HEK293 (cell line): ENCODE data around the gene SLAMF9.

Experiments
- PRDM6 ChIP-seq: fragments of 450-650 bp; formaldehyde crosslinking; IDR thresholded peaks from 2 replicates; pipeline ENCODE4 v1.5.1; 2017; ENCODE audit warnings: missing biosample characterization, missing genetic modification characterization
- REPIN1 ChIP-seq: fragments of 450-650 bp; formaldehyde crosslinking; IDR thresholded peaks from 2 replicates; pipeline ENCODE4 v1.5.1; 2017; ENCODE audit warnings: missing biosample characterization, missing genetic modification characterization, low read depth
- YY1 ChIP-seq: fragments of 450-650 bp; formaldehyde crosslinking; IDR thresholded peaks from 2 replicates; pipeline ENCODE4 v1.5.1; 2018; ENCODE audit warnings: missing biosample characterization, missing genetic modification characterization
- ZFP3 ChIP-seq: fragments of 450-650 bp; formaldehyde crosslinking; IDR thresholded peaks from 2 replicates; pipeline ENCODE4 v1.5.1; 2016; ENCODE audit warnings: low read depth, missing biosample characterization, missing genetic modification characterization
- ZNF138 ChIP-seq: fragments of 450-650 bp; formaldehyde crosslinking; IDR thresholded peaks from 2 replicates; pipeline ENCODE4 v1.5.1; 2016; ENCODE audit warnings: missing biosample characterization, missing genetic modification characterization, borderline replicate concordance
- ZNF302 ChIP-seq: fragments of 450-650 bp; formaldehyde crosslinking; IDR thresholded peaks from 2 replicates; pipeline ENCODE4 v1.5.1; 2016; ENCODE audit warnings: missing biosample characterization, missing genetic modification characterization, low read depth
- ZNF548 ChIP-seq: fragments of 450-650 bp; formaldehyde crosslinking; IDR thresholded peaks from 2 replicates; pipeline ENCODE4 v1.5.1; 2016; ENCODE audit warnings: missing biosample characterization, missing genetic modification characterization
- ZNF639 ChIP-seq: fragments of 450-650 bp; formaldehyde crosslinking; IDR thresholded peaks from 2 replicates; pipeline ENCODE4 v1.5.1; 2016; ENCODE audit warnings: missing biosample characterization, missing genetic modification characterization
- ZNF776 ChIP-seq: fragments of 450-650 bp; formaldehyde crosslinking; IDR thresholded peaks from 2 replicates; pipeline ENCODE4 v1.5.0; 2017; ENCODE audit warnings: missing biosample characterization, missing genetic modification characterization, borderline replicate concordance
- ZNF777 ChIP-seq: fragments of 450-650 bp; formaldehyde crosslinking; IDR thresholded peaks from 2 replicates; pipeline ENCODE4 v1.5.1; 2017; ENCODE audit warnings: missing biosample characterization, missing genetic modification characterization, borderline replicate concordance
- TF ChIP-seq, protein P1 (sequence below): fragments of 450-650 bp; formaldehyde crosslinking; IDR thresholded peaks from 2 replicates; pipeline ENCODE4 v1.5.1; 2016; ENCODE audit warnings: missing biosample characterization, missing genetic modification characterization
- TF ChIP-seq, protein P2 (sequence below): fragments of 450-650 bp; formaldehyde crosslinking; IDR thresholded peaks from 2 replicates; pipeline ENCODE4 v1.5.1; 2016; ENCODE audit warnings: missing biosample characterization, missing genetic modification characterization

GRCh38 chr1:159960721-159961381, 6.8 kb upstream of the SLAMF9 start:
- TF ChIP-seq, protein P1, sequence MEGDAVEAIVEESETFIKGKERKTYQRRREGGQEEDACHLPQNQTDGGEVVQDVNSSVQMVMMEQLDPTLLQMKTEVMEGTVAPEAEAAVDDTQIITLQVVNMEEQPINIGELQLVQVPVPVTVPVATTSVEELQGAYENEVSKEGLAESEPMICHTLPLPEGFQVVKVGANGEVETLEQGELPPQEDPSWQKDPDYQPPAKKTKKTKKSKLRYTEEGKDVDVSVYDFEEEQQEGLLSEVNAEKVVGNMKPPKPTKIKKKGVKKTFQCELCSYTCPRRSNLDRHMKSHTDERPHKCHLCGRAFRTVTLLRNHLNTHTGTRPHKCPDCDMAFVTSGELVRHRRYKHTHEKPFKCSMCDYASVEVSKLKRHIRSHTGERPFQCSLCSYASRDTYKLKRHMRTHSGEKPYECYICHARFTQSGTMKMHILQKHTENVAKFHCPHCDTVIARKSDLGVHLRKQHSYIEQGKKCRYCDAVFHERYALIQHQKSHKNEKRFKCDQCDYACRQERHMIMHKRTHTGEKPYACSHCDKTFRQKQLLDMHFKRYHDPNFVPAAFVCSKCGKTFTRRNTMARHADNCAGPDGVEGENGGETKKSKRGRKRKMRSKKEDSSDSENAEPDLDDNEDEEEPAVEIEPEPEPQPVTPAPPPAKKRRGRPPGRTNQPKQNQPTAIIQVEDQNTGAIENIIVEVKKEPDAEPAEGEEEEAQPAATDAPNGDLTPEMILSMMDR (tag by site-specific recombination): no peak
- no peak for TF ChIP-seq REPIN1 (tag by site-specific recombination)
- no peak for TF ChIP-seq PRDM6 (tag by site-specific recombination)
- no peak for TF ChIP-seq ZNF138 (tag by site-specific recombination)
- TF ChIP-seq ZNF777 (tag by site-specific recombination): no peak
- no peak for TF ChIP-seq YY1
- no peak for TF ChIP-seq ZFP3 (tag by site-specific recombination)
- no peak for TF ChIP-seq ZNF548 (tag by site-specific recombination)
- no peak for TF ChIP-seq ZNF639 (tag by site-specific recombination)
- no peak for TF ChIP-seq ZNF776 (tag by site-specific recombination)
- TF ChIP-seq, protein P2, sequence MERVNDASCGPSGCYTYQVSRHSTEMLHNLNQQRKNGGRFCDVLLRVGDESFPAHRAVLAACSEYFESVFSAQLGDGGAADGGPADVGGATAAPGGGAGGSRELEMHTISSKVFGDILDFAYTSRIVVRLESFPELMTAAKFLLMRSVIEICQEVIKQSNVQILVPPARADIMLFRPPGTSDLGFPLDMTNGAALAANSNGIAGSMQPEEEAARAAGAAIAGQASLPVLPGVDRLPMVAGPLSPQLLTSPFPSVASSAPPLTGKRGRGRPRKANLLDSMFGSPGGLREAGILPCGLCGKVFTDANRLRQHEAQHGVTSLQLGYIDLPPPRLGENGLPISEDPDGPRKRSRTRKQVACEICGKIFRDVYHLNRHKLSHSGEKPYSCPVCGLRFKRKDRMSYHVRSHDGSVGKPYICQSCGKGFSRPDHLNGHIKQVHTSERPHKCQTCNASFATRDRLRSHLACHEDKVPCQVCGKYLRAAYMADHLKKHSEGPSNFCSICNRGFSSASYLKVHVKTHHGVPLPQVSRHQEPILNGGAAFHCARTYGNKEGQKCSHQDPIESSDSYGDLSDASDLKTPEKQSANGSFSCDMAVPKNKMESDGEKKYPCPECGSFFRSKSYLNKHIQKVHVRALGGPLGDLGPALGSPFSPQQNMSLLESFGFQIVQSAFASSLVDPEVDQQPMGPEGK (tag by site-specific recombination): no peak
- no peak for TF ChIP-seq ZNF302 (tag by site-specific recombination)
